Cardiac muscle cell (in vitro differentiated cells and primary cell): ENCODE data around the gene TMEM182. TPM values are rescaled to one million over a fixed set of nuclear protein-coding genes. Genes with fewer than 3 reads are reported as not detected.

Experiments used
- DNase-seq, 2 donors: peaks; one replicate each; pipeline versions ENCODE4 v3.0.0 to v3.0.0-alpha.2; 2010 to 2017; ENCODE audit warnings: low read depth in 1 of 2, low spot score in 1 of 2
- H3K27ac ChIP-seq: fragments of 200-600 bp; sonication (generic); 2 replicates; pipeline ENCODE4 v1.5.1; 2016
- H3K27me3 ChIP-seq: fragments of 200-600 bp; sonication (generic); 2 replicates; pipeline ENCODE4 v1.6.0; 2016; ENCODE audit warnings: control low read depth
- H3K36me3 ChIP-seq: fragments of 200-600 bp; sonication (generic); 2 replicates; pipeline ENCODE4 v1.5.1; 2016; ENCODE audit warnings: control low read depth
- H3K4me1 ChIP-seq: fragments of 200-600 bp; sonication (generic); 2 replicates; pipeline ENCODE4 v1.8.1; 2017; ENCODE audit warnings: low read depth, mild to moderate bottlenecking, mixed run types
- H3K4me3 ChIP-seq: fragments of 200-600 bp; sonication (generic); 2 replicates; pipeline ENCODE4 v1.5.1; 2016; ENCODE audit warnings: mild to moderate bottlenecking
- H3K9me3 ChIP-seq: fragments of 200-600 bp; sonication (generic); 2 replicates; pipeline ENCODE4 v1.5.1; 2017; ENCODE audit warnings: low read depth, mild to moderate bottlenecking, control low read depth
- CTCF ChIP-seq: IDR thresholded peaks from 2 replicates; pipeline ENCODE4 v1.5.1; 2012; ENCODE audit warnings: low read depth, mild to moderate bottlenecking, low read length
- polyA plus RNA-seq: library from polyadenylated mRNA; unstranded; fragments of >200 nt; fragmentation: Nextera tagmentation; extraction: Ambion mirVana; gene quantifications from 2 replicates; pipeline ENCODE4 v1.2.1, GENCODE V29; 2016
- total RNA-seq: library from RNA; depleted of rRNA; stranded (reverse); fragments of >200 nt; gene quantifications from 2 replicates; pipeline ENCODE4 v1.2.3, GENCODE V29; 2016

TMEM182 gene
- total and polyA plus RNA-seq, 2 experiments from 2014 or later, result 2.7 to 6.8 TPM

GRCh38 chr2:102780467-102780866 is 18.6 kb downstream of the TMEM182 start:
- Histone ChIP-seq H3K27me3 (no peaks in the 10 kb centered on the region), H3K9me3 (no peaks in the 10 kb centered on the region), H3K36me3 (no peaks in the 10 kb centered on the region), H3K4me1 (peaks cover 5% of the 10 kb centered on the region), H3K4me3 (no peak overlapping the region), H3K27ac (no peak overlapping the region)
- TF ChIP-seq CTCF, result no peak
- DNase-seq, result no peak

GRCh38 chr2:102782187-102782586 is 20.4 kb downstream of the TMEM182 start:
- DNase-seq, result no peak
- no peak overlapping the region for H3K27ac ChIP-seq
- no peaks in the 10 kb centered on the region for H3K9me3 ChIP-seq
- no peaks in the 10 kb centered on the region for H3K36me3 ChIP-seq
- H3K27me3 ChIP-seq, result no peaks in the 10 kb centered on the region
- TF ChIP-seq CTCF, result no peak
- H3K4me3 ChIP-seq, result no peak overlapping the region
- H3K4me1 ChIP-seq, result peaks cover 5% of the 10 kb centered on the region

GRCh38 chr2:102782933-102783332 is 21.1 kb downstream of the TMEM182 start:
- H3K9me3 ChIP-seq, result no peaks in the 10 kb centered on the region
- H3K27me3 ChIP-seq, result no peaks in the 10 kb centered on the region
- no peak for DNase-seq
- TF ChIP-seq CTCF, result no peak
- peaks cover 5% of the 10 kb centered on the region for H3K4me1 ChIP-seq
- H3K4me3 ChIP-seq, result no peak overlapping the region
- H3K27ac ChIP-seq, result no peak overlapping the region
- H3K36me3 ChIP-seq, result no peaks in the 10 kb centered on the region

GRCh38 chr2:102783506-102784183 is 21.8 kb downstream of the TMEM182 start:
- no peak for DNase-seq
- no peak overlapping the region for H3K4me3 ChIP-seq
- no peaks in the 10 kb centered on the region for H3K27me3 ChIP-seq
- no peak overlapping the region for H3K27ac ChIP-seq
- no peak for TF ChIP-seq CTCF
- H3K9me3 ChIP-seq, result no peaks in the 10 kb centered on the region
- peaks cover 12% of the 10 kb centered on the region for H3K4me1 ChIP-seq
- no peaks in the 10 kb centered on the region for H3K36me3 ChIP-seq

- TF ChIP-seq CTCF, result no peak
- Histone ChIP-seq H3K36me3 (no peaks in the 10 kb centered on the region), H3K9me3 (no peaks in the 10 kb centered on the region), H3K4me1 (peaks cover 25% of the 10 kb centered on the region), H3K4me3 (no peak overlapping the region), H3K27me3 (no peaks in the 10 kb centered on the region), H3K27ac (no peak overlapping the region)
- no peak for DNase-seq
Measured at GRCh38 chr2:102784940-102785339, 23.1 kb downstream of the TMEM182 start.
